GM21786 (cell line): ENCODE data around the gene ALK.

ENCODE experiments used
- ATAC-seq: cut with Tn5 transposase; IDR thresholded peaks from one replicate; pipeline ENCODE4 v1.9.1; 2021; ENCODE audit not compliant: unreplicated experiment

ALK gene

DNA sequence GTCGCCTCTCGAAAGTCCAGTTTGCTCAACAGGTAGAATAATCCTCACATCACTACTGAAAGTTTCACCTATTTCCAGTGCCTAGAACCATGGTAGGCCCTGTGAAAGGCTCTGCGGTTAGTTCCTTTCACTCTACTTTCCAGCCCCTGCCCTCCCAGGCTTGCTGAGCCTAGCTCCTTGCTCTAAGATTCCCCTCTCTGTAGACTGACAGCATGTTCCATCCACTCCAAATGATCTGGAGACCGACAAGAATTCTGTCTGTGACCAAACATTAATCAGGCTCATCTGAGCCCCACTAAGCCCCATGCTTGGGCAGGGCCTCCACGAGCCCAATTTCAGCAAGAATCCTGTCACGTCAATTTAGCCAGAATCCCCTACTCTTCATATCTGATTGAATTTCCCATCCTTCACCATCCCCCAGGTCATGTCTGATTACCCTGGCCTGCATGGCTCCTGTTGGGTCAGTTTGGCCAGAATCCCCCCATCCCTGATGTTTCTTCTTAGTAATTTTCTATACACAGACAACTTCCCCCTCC is 307.0 kb downstream of the ALK start:
- no peak for ATAC-seq

DNA sequence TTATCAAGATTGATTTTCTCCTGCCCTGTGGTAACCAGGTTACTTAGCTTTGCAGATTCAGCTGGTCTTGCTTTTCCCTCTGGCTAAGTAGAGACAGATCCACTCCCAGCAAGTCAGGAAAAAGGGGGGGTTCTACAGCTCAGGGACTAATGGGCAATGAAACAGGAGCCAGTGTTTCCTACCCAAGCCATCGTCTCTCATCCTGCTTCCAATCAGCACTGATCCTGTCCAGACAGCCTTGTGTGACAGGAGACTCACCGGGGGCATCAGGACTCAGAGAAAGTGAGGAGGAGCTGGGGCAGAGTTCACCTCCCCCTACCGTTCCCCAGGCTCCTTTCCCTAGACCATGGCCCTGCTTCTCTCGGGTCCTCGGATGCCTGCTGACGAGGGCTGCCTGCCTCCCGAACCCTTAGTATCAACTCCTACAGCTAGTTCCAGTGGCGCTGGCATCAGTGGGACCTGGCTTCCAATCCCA is 307.6 kb downstream of the ALK start:
- ATAC-seq = no peak

DNA sequence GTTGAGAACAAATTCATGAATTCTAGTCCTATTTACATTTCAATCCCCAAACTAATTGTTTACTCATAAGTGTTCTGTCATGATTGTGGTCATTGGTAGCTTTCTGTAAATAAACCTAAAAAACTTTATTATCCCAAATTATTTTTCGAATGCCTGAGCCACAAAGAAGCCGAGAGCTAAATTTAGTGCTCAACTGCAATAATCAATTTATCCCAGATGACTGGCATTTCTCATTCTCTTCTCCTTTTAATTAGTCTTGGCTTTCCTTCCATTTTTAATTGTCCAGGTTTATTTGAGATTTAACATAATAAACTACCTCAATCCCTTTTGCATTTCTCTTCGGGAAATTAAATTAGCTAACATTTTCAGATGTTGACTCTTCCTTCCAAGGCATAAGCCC is 308.3 kb downstream of the ALK start:
- no peak for ATAC-seq

DNA sequence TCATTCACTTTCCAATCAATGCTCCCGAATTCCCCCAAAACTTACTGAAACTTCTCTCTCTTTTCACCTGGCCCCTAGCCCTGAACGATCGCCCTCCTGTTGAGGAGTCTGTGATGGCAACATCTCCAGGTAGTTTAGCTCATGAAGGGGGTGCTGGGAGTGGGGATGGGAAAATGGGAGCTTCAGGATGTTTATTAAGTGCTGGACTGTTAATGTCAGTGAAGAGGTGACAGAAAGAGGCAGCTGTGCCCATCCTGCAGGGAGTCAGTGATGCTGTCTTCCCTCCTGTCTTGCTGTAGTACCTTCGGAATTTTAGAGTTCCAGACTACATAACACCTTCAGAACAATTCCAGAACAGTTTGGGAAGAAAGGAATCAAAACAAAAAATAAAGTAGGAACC is 308.8 kb downstream of the ALK start:
- ATAC-seq = no peak

DNA sequence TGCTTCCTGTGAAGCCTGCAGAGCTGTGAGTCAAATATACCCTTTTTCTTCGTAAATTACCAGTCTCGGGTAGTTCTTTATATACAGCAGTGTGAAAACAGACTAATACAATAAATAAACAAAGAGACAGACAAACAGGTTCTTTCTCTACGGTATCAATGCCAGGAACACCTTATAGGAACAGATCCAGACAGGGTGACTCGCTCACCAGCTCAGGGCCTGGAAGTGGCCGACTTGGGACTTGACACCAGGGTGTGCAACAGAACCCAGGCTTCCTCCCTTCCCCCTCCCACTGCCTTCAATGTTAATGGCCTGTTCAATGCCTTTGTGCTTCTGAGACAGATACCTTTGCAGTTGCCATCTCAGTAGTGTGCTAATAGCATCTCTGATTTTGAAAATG is 309.5 kb downstream of the ALK start:
- ATAC-seq = no peak

GRCh38 chr2:29611261-29611660 is 310.1 kb downstream of the ALK start:
- ATAC-seq = no peak

GRCh38 chr2:29610569-29610968 is 310.8 kb downstream of the ALK start:
- no peak for ATAC-seq

- ATAC-seq = no peak
These were observed 314.4 kb downstream of the ALK start for GRCh38 chr2:29607038-29607420.

DNA sequence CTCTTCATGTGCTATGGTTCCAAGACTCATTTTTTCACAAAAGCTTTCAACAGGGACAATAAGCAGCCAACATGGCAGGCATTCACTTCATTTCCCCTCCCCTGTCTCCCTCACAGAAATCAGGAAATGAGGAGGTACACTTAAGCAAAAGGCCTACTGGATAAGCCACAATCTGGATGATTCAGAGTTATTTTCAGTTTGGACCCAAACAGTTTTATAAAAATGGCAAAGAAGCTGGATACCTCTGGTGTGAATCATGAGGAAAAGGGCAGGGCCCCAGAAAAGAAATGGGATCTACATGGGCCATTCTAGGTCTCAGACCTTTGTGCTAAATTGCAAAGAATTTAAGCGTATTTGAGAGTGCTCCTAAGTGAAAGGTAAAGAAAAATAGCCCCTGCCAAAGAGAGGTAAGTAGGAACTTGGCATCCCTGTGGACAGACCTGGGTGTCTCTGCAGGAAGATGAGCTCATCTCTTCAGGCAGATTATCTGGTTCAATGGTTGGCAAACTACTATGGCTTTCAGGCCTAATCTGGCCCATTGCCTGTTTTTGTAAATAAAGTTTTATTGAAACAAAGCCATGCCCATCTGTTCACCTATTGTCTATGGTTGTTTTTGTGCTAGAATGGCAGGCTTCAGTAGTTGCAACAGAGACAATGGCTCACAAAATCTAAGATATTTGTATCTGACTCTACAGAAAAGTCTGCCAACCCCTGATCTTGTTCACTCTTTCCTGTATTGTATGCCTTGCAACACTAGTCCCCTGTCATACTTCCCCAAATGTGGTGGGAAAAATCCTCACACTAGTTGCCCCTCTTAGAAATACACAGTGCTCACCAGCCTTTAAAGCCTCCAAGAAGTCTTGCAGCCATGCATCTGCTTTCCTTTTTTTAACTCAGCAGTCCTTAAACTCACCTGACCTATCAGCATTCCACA is 315.0 kb downstream of the ALK start:
- no peak for ATAC-seq

DNA sequence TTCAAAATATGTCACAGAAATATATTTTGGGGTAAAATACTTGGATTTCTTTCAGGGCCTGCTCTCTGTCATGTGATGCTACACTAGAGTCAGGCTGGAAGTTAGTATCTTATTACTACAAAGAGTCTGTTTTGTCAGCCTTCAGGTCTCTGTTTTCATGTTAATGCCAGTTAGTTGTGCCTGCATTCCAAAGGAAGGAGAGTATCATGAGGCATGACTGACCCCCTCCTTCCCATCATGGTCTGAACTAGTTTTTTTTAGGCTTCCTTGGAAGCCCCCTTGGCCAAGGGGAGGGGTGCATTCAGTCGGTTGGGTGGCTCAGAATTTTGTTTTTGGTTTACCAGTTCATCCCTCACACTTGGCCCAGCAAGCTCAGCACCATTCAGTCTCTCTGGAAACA is 318.0 kb downstream of the ALK start:
- ATAC-seq = no peak

- no peak for ATAC-seq
These were observed 319.5 kb downstream of the ALK start for GRCh38 chr2:29601872-29602271.

GRCh38 chr2:29601321-29601720 is 320.1 kb downstream of the ALK start:
- ATAC-seq = no peak

GRCh38 chr2:29599946-29600345 is 321.4 kb downstream of the ALK start:
- no peak for ATAC-seq

DNA sequence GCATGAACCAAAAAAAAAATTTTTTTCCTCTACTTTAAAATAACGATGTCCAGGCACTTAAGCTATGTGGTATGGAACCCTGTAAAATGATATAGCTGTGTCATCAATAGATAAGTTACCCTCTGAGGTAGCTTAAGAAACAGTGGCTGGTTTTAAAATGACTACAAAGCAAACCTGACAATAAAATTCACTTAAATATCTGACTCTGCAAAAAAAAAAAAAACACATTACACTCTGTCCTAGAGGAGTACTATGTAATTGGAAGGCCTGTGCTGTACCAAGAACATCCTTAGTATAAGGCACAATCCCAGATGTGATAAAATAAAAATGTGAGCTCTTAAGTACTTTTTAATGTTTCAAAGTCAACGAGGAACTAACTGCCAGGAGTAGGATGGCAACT is 322.4 kb downstream of the ALK start:
- ATAC-seq = no peak

GRCh38 chr2:29597035-29597434 is 324.4 kb downstream of the ALK start:
- no peak for ATAC-seq

GRCh38 chr2:29596584-29596983 is 324.8 kb downstream of the ALK start:
- no peak for ATAC-seq

- no peak for ATAC-seq
These were observed 329.8 kb downstream of the ALK start for GRCh38 chr2:29591600-29591999.

DNA sequence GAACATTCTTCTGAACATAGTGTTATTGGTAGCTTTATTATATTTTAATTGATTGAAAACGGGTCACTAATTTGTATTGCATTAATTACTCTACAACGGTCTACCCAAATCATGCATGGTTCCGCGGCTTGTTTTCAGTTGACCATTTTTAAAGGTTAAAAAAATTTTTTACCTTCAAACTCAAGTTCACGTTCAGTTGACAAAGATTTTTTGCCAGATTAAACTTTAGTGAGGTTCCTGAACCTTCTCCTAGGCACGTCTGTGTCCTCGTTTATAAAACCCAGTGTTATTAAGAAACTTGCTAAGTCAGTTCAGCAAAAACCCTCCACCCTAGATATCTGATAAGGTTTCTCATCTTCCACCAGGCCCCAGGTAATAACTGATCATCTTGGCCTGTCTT is 331.2 kb downstream of the ALK start:
- no peak for ATAC-seq

GRCh38 chr2:29589440-29590103 is 331.8 kb downstream of the ALK start:
- ATAC-seq = no peak

- ATAC-seq = no peak
These were observed 333.8 kb downstream of the ALK start for GRCh38 chr2:29587402-29588190.

DNA sequence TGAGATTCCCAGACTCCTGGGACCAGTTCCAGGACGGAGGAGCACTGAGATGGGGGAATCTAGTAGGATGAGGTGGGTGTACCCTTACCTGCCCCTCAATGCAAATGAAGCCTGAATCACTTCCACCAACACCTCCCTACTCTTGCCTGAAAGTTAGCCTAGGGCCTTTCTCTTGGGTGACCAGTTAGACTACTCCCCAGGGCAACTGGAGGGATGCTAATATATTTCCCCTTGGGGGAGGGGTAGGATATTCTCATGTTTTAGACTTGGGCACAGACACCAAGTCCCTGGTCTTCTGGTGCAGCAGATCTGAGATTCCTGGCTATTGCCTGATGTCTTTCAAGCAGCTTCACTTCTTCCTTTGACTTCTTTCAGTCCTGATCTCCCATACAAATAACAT is 334.5 kb downstream of the ALK start:
- ATAC-seq = no peak
